ENCODE data around the gene LRP1.
A peak's percentile ranks its signal among the peaks of the same experiment; 100 is the strongest.

LRP1 gene

DNA sequence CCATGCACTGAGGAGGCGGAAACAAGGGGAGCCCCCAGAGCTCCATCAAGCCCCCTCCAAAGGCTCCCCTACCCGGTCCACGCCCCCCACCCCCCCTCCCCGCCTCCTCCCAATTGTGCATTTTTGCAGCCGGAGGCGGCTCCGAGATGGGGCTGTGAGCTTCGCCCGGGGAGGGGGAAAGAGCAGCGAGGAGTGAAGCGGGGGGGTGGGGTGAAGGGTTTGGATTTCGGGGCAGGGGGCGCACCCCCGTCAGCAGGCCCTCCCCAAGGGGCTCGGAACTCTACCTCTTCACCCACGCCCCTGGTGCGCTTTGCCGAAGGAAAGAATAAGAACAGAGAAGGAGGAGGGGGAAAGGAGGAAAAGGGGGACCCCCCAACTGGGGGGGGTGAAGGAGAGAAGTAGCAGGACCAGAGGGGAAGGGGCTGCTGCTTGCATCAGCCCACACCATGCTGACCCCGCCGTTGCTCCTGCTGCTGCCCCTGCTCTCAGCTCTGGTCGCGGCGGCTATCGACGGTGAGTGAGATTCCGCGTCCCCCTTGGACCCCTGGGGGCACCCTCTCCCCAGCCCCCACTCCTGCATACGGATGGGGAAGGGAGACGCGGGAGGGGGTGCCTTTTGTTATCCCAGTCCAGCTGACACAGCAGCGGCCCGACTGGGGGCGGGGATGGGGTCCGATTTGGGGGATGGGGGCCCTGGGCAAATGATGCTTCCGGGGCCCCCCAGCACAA lies 400 bp downstream of the LRP1 start:
- H3K4me1 Mint-ChIP-seq: peaks cover 16% of the 10 kb centered on the region
- H3K27ac Mint-ChIP-seq: no peak overlapping the region

DNA sequence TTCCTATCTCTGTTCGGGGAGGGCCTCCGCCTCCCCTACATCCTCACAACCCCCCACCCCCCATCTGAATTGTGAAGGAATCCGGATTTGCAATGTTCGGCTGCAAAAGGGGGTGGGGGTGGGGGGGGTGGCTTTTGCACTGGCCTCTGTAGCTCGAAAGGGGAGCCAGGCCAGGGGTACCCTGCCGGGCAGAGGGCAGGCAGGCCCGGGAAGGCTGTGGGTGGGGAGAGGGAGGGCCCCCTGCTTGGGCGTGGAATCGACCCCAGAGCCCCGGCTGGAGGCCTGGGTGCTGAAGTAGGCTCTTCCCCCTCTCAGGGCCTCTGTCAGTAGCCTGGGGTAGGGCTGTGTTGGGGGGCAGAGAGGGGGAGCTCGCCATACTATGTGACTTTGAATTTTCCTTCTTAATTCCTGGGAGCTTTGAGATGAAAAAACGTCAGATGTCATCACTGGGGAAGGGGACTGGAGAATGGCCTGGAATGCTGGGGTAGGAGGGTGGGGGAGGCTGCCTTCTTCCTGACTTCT lies 1.1 kb downstream of the LRP1 start:
- Mint-ChIP-seq H3K4me1 (peaks cover 14% of the 10 kb centered on the region), H3K27ac (no peak overlapping the region), H3K9me3 (no peaks in the 10 kb centered on the region), H3K4me3 (peak overlapping the region; percentile 62), H3K36me3 (no peaks in the 10 kb centered on the region), H3K27me3 (peaks cover 96% of the 10 kb centered on the region)
- CTCF ChIA-PET: interaction anchor here (1.5 to 10.6 kb wide), 3 partner anchors 44 to 85 kb away, joined by 4 to 151 read pairs (median 13); no protein-coding TSS in a partner anchor
- no peak for DNase-seq

More for the DNA sequence above, 400 bp downstream of the LRP1 start:
- Mint-ChIP-seq H3K4me3 (peak overlapping the region; percentile 82), H3K27me3 (peaks cover 93% of the 10 kb centered on the region), H3K9me3 (peaks cover 4% of the 10 kb centered on the region), H3K36me3 (no peaks in the 10 kb centered on the region)
- DNase-seq: no peak
- CTCF ChIA-PET: interaction anchor here (1.0 to 10.6 kb wide), 6 partner anchors 17 to 113 kb away, joined by 4 to 151 read pairs (median 10); partner anchors contain the start of gene STAT6

DNA sequence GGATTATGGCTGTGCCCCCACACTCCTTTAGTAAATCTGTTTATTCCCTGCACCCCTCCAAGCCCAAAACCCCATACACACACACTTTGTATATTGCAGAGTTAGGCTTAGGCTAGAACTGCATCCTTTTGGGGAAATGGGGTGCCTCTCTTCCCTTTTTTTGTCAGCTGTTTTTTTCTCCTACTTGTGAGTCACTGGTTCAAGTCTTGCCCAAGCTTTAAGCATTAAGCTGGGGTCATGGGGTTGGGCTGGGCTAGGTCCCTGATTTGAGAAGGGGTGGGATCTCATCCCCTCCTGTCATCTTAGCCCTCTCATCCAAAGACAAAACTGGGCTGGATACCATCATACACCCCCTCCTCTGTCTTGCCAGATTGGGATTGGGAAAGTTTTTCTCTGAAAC lies 1.6 kb downstream of the LRP1 start:
- H3K4me3 Mint-ChIP-seq: peak overlapping the region; percentile 62
- no peak for DNase-seq
- H3K9me3 Mint-ChIP-seq: no peaks in the 10 kb centered on the region
- no peak overlapping the region for H3K27ac Mint-ChIP-seq
- H3K4me1 Mint-ChIP-seq: peaks cover 12% of the 10 kb centered on the region
- no peaks in the 10 kb centered on the region for H3K36me3 Mint-ChIP-seq
- CTCF ChIA-PET: interaction anchor here (0.8 to 10.6 kb wide), 3 partner anchors 40 to 54 kb away, joined by 3 to 151 read pairs (median 13); no protein-coding TSS in a partner anchor
- peaks cover 91% of the 10 kb centered on the region for H3K27me3 Mint-ChIP-seq

DNA sequence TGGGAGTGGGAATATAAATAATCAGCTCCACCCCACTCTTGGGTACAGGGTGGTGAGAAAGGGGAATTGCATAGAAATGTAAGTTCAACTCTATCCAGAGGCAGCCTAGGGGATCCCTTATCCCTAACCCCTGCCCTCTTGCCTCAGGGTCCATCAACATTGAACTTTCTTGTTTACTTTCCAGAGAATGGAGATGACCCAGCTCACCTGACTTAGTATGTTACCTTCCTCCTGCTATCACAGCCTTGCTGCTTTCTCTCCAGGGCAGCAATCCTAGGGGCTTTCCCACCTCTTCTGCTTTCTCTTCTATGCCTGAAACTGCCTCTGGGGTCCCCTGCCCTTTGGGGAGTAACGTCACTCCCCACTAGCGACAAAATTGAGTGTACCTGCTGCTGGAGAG lies 2.7 kb downstream of the LRP1 start:
- Mint-ChIP-seq H3K4me3 (no peak overlapping the region), H3K27me3 (peaks cover 82% of the 10 kb centered on the region), H3K9me3 (no peaks in the 10 kb centered on the region), H3K27ac (no peak overlapping the region), H3K36me3 (no peaks in the 10 kb centered on the region), H3K4me1 (peaks cover 12% of the 10 kb centered on the region)
- CTCF ChIA-PET: interaction anchor here (3.5 to 10.6 kb wide), 2 partner anchors 42 to 53 kb away, joined by 13 to 151 read pairs; no protein-coding TSS in a partner anchor
- no peak for DNase-seq

DNA sequence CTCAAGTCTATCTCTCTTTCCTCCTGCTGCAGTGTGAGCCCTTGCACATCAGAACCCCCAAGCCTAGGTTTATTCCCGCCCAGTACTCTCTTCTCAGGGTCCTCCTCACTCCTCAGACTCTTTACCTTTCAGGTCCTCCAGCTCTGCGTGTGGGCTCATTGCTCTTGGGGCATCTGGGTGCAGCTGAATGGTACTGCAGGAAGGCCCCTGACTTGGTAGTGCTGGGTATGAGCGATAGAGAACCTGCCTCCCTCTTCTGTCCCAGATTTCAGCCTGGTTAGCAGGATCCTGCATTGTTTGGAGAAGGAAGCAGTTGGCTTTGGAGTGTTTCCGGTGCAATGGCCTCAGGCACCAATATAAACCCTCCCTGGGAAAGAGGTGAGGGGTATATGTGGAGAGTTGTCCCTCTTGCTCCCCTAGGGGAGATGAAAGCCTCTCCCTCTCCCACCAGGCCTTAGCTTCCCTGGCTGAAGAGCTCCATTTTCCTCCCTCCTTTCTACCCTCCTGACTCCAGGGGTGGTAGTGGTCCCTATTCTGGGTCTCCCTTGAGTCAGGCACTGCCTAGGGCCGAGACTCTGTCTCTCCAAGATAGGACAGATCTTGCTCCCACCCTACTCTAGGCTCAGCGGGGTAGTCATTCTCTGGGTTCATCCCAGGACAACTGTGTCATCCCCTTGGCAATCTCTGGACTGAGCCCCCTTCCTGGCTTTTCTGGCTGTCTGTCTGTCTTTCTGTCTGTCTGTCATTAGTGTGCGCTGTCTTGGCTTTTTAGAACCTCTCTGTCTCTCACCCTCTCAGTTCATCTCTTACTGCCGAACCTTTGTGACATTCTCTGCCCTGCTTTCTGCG lies 3.8 kb downstream of the LRP1 start:
- no peaks in the 10 kb centered on the region for H3K36me3 Mint-ChIP-seq
- H3K27me3 Mint-ChIP-seq: peaks cover 70% of the 10 kb centered on the region
- H3K4me1 Mint-ChIP-seq: peaks cover 8% of the 10 kb centered on the region
- H3K4me3 Mint-ChIP-seq: no peak overlapping the region
- H3K27ac Mint-ChIP-seq: no peak overlapping the region
- no peaks in the 10 kb centered on the region for H3K9me3 Mint-ChIP-seq
- CTCF ChIA-PET: interaction anchor here (0.9 to 3.5 kb wide), 2 partner anchors 20 to 41 kb away, joined by 3 to 13 read pairs; no protein-coding TSS in a partner anchor
- DNase-seq: no peak

DNA sequence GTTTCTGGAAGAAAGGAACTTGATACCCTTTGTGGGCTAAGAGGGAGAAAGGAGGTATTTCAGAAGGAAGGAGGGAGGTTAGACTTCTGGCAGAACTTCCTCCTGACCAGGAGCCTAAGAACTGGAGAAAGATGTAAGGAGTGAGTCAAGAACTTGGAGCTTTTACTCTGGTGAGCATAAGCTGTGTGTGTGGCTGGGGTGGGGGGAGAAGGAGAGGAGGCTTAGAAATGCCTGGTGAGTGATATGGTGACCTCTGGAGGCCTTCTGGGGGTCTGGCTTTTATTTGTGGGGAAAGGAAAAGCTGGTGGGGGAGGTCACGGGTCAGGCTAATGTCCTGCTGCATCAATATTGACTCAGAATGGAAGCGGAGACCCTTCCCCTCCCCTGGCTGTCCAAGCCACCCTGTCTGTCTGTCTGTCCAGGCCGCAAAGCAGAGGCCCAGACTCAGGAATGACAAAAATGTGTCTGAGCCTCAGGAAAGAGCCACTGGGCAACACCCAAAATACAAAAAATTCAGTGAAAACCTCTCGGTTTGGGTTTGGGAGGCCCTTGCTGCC lies 4.8 kb downstream of the LRP1 start:
- H3K4me1 Mint-ChIP-seq: peaks cover 5% of the 10 kb centered on the region
- H3K36me3 Mint-ChIP-seq: no peaks in the 10 kb centered on the region
- no peak overlapping the region for H3K27ac Mint-ChIP-seq
- DNase-seq: no peak
- H3K9me3 Mint-ChIP-seq: no peaks in the 10 kb centered on the region
- H3K4me3 Mint-ChIP-seq: no peak overlapping the region
- peaks cover 66% of the 10 kb centered on the region for H3K27me3 Mint-ChIP-seq
- CTCF ChIA-PET: interaction anchor here (2.4 to 3.5 kb wide), 2 partner anchors 9 to 40 kb away, joined by 11 to 13 read pairs; no protein-coding TSS in a partner anchor

DNA sequence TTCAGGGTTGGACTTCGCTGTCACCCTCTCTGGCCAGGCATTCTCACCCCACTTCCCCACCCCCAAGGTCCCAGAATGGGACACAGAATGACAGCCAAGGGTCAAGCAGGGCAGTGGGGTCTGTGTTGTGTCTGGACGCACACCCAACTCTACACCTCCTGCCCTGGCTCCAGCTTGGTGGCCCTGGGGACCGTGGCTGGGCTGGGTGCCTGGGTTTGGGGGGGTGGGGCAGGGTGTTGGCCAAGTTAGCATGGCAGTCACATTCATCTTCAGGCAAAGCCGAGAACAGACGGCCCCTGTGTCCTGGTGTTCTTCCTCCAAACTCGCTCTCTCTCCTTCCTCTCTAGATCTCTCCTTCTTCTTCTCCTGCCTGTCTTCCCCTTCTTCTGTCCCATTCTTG lies 5.6 kb downstream of the LRP1 start:
- DNase-seq: no peak
- Mint-ChIP-seq H3K36me3 (no peaks in the 10 kb centered on the region), H3K4me1 (peaks cover 5% of the 10 kb centered on the region)

DNA sequence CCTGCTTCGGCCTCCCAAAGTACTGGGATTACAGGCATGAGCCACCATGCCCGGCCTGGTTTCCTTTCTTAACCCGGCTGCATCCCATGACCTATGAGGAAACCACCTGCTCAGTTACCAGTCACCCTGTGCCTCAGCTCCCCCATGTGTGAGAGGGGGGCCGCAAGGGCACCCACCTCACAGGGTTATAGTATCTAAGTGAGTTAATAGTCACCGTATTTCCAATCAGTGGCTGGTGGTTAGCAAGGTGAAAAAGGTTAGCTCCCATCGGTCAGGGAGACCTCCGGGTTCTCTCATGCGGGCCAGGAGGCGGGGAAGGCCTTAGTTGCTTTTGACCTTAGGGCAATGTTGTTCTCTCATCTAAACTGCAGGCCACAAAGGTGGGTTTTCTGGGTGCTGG lies 6.7 kb downstream of the LRP1 start:
- H3K27ac Mint-ChIP-seq: no peak overlapping the region
- H3K9me3 Mint-ChIP-seq: no peaks in the 10 kb centered on the region
- no peak overlapping the region for H3K4me3 Mint-ChIP-seq
- peaks cover under 1% of the 10 kb centered on the region for H3K4me1 Mint-ChIP-seq
- no peak for DNase-seq
- no peaks in the 10 kb centered on the region for H3K36me3 Mint-ChIP-seq
- H3K27me3 Mint-ChIP-seq: peaks cover 55% of the 10 kb centered on the region
- CTCF ChIA-PET: interaction anchor here (2.4 kb wide), 1 partner anchor 11 kb away, joined by 11 read pairs; no protein-coding TSS in a partner anchor

More for the DNA sequence above, 5.6 kb downstream of the LRP1 start:
- Mint-ChIP-seq H3K4me3 (no peak overlapping the region), H3K27ac (no peak overlapping the region), H3K27me3 (peaks cover 65% of the 10 kb centered on the region), H3K9me3 (no peaks in the 10 kb centered on the region)
- CTCF ChIA-PET: interaction anchor here (2.4 kb wide), 1 partner anchor 10 kb away, joined by 11 read pairs; no protein-coding TSS in a partner anchor

DNA sequence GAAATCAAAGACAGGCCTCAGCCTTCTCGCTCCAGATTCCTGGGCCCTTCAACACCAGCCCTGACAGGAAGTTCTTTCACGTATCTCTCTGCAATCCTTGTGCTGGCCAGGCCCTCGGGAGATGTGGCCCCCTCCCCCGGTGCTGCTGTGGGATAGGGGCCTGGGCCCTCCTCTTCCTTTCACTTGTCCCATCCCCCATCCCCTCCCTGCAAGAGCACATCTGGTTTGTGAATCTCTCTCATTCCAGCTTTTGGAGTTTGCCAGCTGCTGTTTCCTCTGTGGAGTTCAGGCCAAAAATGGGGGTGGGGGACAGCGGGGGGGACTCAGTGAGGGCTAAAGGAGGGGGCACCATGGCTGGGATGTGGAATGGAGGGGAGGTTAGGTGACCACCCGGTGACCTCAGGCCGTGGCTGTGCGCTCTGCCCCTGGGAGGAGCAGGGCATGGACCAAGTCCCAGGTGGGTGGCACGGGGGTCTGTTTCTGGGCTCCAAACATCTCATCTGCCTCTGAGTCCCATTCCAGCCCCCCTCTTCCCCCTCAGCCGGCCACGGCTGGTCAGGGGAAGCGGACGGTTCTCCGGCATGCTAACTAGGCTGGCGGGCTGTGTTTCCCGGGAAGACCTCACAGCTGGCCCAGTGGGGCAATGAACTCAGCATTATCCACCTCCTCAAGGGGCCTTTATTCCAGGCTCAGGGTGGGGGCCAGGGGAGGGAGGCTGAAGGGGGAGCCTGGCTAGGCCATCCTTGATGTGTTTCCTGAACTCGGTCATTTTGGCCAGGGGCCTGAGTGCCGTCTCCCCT lies 7.4 kb downstream of the LRP1 start:
- Mint-ChIP-seq H3K27me3 (peaks cover 47% of the 10 kb centered on the region), H3K36me3 (no peaks in the 10 kb centered on the region), H3K4me3 (no peak overlapping the region), H3K9me3 (no peaks in the 10 kb centered on the region), H3K27ac (no peak overlapping the region), H3K4me1 (no peaks in the 10 kb centered on the region)
- CTCF ChIA-PET: interaction anchor here (2.4 kb wide), 1 partner anchor 11 kb away, joined by 11 read pairs; no protein-coding TSS in a partner anchor
- no peak for DNase-seq

DNA sequence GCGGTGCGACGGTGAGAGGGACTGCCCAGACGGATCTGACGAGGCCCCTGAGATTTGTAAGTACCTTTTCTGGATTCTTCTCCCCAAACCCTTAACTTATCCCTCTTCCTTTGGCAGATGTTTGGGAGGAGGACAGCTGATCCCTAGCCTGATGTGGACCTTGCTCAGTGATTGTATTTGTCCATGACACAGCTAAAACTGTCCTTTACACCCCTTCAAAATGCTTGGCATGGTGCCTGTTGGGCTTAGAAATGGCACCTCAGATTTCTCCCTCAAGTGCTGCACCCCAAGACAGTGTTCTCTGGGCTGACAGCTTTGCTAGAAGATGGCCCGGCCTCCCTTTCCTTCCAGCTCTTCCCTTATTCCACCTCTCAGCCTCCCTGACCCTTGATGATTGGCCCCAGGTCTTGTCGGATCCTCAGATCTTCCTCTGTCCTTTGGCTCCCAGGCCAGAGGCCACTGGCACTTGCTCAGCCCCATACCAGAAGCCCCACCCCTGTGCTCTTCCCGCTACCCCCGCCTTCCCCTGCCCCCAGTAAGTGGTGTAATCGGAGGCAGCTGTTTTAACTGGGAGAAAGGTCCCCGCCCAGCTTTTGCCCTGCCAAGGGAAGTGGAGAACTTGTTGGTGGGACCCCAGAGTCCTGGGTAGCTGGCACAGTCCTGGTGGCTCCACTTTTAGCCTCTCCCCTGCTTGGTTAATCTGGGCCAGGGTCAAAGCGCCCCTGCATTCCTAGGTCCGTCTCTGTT lies 10.4 kb downstream of the LRP1 start:
- Mint-ChIP-seq H3K9me3 (no peaks in the 10 kb centered on the region), H3K4me1 (peaks cover 2% of the 10 kb centered on the region), H3K36me3 (no peaks in the 10 kb centered on the region), H3K27me3 (peaks cover 23% of the 10 kb centered on the region), H3K27ac (no peak overlapping the region), H3K4me3 (no peak overlapping the region)
- CTCF ChIA-PET: no interaction called here
- no peak for DNase-seq

DNA sequence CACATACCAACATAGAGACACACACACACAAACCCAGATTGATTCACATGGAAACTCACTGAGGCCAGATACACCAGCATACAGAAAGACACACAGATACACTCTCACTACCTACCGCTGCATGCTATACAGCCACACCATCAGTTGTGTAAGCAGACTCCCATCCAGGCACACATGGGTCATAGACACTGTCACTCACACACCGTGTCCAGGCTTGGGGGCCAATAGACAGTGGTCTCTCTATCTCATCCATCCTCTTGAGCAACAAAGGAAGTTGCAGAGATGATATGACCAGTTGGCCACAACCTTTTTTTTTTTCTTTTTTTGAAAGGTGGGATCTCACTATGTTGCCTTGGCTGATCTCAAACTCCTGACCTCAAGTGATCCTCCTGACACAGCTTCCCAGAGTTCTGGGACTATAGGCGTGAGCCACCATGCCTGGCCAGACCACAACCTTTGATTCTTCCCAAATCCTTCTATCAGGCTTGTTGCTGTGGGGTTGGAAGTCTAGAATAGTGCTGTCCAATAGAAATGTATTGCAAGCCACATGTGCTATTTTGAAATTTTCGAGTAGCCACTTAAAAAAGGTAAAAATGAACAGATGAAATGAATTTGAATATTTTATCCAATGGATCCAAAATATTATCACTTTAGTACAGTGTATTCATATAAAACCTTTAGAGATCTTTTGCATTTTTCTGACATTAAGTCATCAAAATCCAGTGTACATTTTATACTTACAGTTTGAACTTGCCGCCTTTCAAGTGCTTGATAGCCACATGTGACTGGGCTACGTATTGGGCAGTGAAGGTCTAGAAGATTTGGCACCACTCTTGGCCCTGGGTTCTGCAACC lies 11.7 kb downstream of the LRP1 start:
- CTCF ChIA-PET: no interaction called here
- Mint-ChIP-seq H3K27me3 (peaks cover 16% of the 10 kb centered on the region), H3K36me3 (no peaks in the 10 kb centered on the region), H3K27ac (no peak overlapping the region), H3K9me3 (no peaks in the 10 kb centered on the region), H3K4me1 (peaks cover 2% of the 10 kb centered on the region), H3K4me3 (no peak overlapping the region)
- no peak for DNase-seq

DNA sequence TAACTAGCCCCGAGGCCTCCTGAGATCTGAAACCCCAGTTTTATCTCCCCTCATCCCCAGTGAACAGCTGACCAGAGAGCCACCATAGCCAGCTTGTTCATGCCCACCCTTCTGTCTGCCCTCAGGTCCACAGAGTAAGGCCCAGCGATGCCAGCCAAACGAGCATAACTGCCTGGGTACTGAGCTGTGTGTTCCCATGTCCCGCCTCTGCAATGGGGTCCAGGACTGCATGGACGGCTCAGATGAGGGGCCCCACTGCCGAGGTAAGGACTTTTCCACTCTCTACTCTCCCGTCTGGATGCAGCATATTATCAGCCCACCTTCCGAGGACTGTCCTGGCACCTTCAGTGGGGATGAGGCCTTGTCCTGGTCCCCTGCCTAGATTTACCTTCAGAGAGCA lies 13.0 kb downstream of the LRP1 start:
- H3K4me1 Mint-ChIP-seq: peaks cover 2% of the 10 kb centered on the region

More for the DNA sequence above, 13.0 kb downstream of the LRP1 start:
- CTCF ChIA-PET: interaction anchor here (1.0 to 1.2 kb wide), 2 partner anchors 14 to 17 kb away, joined by 3 read pairs; no protein-coding TSS in a partner anchor
- Mint-ChIP-seq H3K27ac (no peak overlapping the region), H3K36me3 (no peaks in the 10 kb centered on the region), H3K4me3 (no peak overlapping the region), H3K9me3 (no peaks in the 10 kb centered on the region), H3K27me3 (peaks cover 16% of the 10 kb centered on the region)
- DNase-seq: no peak
